Activated CD8-positive, alpha-beta memory T cell treated with anti-CD3 and anti-CD28 coated beads, Interleukin-2, amount 50 U/mL, for 24 hours (primary cell): ENCODE results near the gene ENO3.

ENCODE experiments used
- DNase-seq: peaks from one replicate; pipeline ENCODE4 v3.0.0-alpha.2; 2020; ENCODE audit errors: extremely low read depth

Gene ENO3

GRCh38 chr17:4973256-4974114 lies 22.6 kb downstream of the ENO3 start:
- no peak for DNase-seq

GRCh38 chr17:4974115-4974670 lies 23.3 kb downstream of the ENO3 start:
- DNase-seq, result no peak

- DNase-seq, result no peak
Measured at GRCh38 chr17:4978726-4979125, 27.8 kb downstream of the ENO3 start.

GRCh38 chr17:4980644-4981216 lies 29.8 kb downstream of the ENO3 start:
- no peak for DNase-seq

GRCh38 chr17:4982305-4982704 lies 31.4 kb downstream of the ENO3 start:
- DNase-seq, result no peak

GRCh38 chr17:4986403-4986802 lies 35.5 kb downstream of the ENO3 start:
- no peak for DNase-seq

- peak; percentile 70 for DNase-seq
Measured at GRCh38 chr17:4986951-4987766, 36.2 kb downstream of the ENO3 start, which contains the start of gene CAMTA2. Gene CAMTA2 (minus strand): TSS chr17:4987675. CDS start chr17:4986222, 1,453 bp downstream.

- no peak for DNase-seq
Measured at GRCh38 chr17:4987767-4988567, 37.0 kb downstream of the ENO3 start.

GRCh38 chr17:4994081-4994595 lies 43.2 kb downstream of the ENO3 start:
- no peak for DNase-seq

- DNase-seq, result peak; percentile 63
Measured at GRCh38 chr17:4997302-4998026, 46.5 kb downstream of the ENO3 start, which contains the start of the genes INCA1 and KIF1C. Gene INCA1 (minus strand): TSS chr17:4997522. CDS start chr17:4994437, 3,085 bp downstream. Gene KIF1C (plus strand): TSS chr17:4997950. CDS start chr17:5000247, 2,297 bp downstream.

GRCh38 chr17:4998027-4998731 lies 47.3 kb downstream of the ENO3 start:
- no peak for DNase-seq

GRCh38 chr17:4998732-4999429 lies 48.0 kb downstream of the ENO3 start:
- DNase-seq, result no peak

- no peak for DNase-seq
Measured at GRCh38 chr17:4999430-5000093, 48.6 kb downstream of the ENO3 start.

GRCh38 chr17:5000237-5000639 lies 49.3 kb downstream of the ENO3 start:
- no peak for DNase-seq

- DNase-seq, result no peak
Measured at GRCh38 chr17:5002121-5002788, 51.3 kb downstream of the ENO3 start.

- no peak for DNase-seq
Measured at GRCh38 chr17:5003214-5003867, 52.4 kb downstream of the ENO3 start.
